MM.1S (cell line): ENCODE measurements around the gene HSF2BP.

Source experiments
- EZH2 ChIP-seq: fragments of 300-600 bp; sonication (generic); optimal IDR thresholded peaks from 2 replicates; pipeline ENCODE3; 2017; ENCODE audit warnings: low read depth, mild to moderate bottlenecking, antibody characterized with exemption, low read length, mixed read lengths
- EZH2phosphoT487 ChIP-seq: fragments of 300-600 bp; sonication (generic); IDR thresholded peaks from 2 replicates; pipeline ENCODE4 v1.6.1; 2018; ENCODE audit warnings: antibody characterized with exemption, low read length
- TF ChIP-seq, protein P1 (sequence below): fragments of 300-600 bp; sonication (generic); IDR thresholded peaks from 2 replicates; pipeline ENCODE4 v1.5.1; 2016; ENCODE audit warnings: antibody characterized with exemption, low read length, mixed read lengths

DNA sequence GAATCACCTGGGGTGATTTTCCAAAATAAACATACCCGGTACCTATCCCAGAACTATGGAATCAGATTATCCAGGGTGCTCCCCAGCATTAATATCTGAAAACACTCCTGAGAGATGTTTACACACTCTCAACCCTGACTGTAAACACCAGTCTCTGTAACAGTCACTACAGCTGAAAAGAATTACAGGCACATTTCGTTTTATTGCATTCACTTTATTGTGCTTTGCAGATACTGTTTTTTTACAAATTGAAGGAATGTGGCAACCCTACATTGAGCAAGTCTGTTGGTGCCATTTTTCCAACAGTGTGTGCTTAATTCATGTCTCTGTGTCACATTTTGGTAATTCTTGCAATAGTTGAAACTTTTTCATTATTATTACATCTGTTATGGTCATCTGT, 31.8 kb downstream of the HSF2BP start:
- TF ChIP-seq, protein P1, sequence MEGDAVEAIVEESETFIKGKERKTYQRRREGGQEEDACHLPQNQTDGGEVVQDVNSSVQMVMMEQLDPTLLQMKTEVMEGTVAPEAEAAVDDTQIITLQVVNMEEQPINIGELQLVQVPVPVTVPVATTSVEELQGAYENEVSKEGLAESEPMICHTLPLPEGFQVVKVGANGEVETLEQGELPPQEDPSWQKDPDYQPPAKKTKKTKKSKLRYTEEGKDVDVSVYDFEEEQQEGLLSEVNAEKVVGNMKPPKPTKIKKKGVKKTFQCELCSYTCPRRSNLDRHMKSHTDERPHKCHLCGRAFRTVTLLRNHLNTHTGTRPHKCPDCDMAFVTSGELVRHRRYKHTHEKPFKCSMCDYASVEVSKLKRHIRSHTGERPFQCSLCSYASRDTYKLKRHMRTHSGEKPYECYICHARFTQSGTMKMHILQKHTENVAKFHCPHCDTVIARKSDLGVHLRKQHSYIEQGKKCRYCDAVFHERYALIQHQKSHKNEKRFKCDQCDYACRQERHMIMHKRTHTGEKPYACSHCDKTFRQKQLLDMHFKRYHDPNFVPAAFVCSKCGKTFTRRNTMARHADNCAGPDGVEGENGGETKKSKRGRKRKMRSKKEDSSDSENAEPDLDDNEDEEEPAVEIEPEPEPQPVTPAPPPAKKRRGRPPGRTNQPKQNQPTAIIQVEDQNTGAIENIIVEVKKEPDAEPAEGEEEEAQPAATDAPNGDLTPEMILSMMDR, result no peak
- TF ChIP-seq EZH2, result no peak
- no peak for TF ChIP-seq EZH2phosphoT487
